Measurements from ENCODE around the gene EEPD1. TPM values are rescaled to one million over a fixed set of nuclear protein-coding genes. Genes with fewer than 3 reads are reported as not detected.

EEPD1 gene
- total RNA-seq, 1 experiment from 2014 or later, result 7.8 TPM

DNA sequence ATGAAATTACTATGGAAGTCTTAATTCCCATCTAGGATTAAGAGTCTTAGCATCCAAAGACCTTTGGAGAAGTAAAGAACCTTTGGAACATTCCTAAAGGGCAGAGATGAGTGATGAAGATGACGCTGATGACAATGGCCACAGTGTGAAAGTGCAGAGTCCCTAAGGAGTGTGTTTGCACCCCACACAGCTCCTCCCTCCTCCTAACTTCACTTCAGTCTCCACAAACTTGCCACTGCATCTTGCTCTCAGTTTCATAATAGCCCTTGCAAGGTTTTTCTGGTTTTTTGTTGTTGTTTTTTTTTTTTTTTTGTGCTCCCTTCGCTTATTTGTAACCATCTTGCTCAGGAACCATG, 119.1 kb downstream of the EEPD1 start:
- DNase-seq (ENCODE audit: low spot score) (no peak), ATAC-seq (no peak)
- TF ChIP-seq FOXK1 (CRISPR knock-in tag; IDR thresholded peaks at IDR 0.05), result no peak
- no peak for TF ChIP-seq ATF1 (CRISPR knock-in tag; IDR thresholded peaks at IDR 0.05)
- TF ChIP-seq ZNF219 (CRISPR knock-in tag; IDR thresholded peaks at IDR 0.05; ENCODE audit: borderline replicate concordance), result no peak
- no peak for TF ChIP-seq ELF4 (CRISPR knock-in tag; IDR thresholded peaks at IDR 0.05; ENCODE audit: low read depth)
- TF ChIP-seq, protein P1, sequence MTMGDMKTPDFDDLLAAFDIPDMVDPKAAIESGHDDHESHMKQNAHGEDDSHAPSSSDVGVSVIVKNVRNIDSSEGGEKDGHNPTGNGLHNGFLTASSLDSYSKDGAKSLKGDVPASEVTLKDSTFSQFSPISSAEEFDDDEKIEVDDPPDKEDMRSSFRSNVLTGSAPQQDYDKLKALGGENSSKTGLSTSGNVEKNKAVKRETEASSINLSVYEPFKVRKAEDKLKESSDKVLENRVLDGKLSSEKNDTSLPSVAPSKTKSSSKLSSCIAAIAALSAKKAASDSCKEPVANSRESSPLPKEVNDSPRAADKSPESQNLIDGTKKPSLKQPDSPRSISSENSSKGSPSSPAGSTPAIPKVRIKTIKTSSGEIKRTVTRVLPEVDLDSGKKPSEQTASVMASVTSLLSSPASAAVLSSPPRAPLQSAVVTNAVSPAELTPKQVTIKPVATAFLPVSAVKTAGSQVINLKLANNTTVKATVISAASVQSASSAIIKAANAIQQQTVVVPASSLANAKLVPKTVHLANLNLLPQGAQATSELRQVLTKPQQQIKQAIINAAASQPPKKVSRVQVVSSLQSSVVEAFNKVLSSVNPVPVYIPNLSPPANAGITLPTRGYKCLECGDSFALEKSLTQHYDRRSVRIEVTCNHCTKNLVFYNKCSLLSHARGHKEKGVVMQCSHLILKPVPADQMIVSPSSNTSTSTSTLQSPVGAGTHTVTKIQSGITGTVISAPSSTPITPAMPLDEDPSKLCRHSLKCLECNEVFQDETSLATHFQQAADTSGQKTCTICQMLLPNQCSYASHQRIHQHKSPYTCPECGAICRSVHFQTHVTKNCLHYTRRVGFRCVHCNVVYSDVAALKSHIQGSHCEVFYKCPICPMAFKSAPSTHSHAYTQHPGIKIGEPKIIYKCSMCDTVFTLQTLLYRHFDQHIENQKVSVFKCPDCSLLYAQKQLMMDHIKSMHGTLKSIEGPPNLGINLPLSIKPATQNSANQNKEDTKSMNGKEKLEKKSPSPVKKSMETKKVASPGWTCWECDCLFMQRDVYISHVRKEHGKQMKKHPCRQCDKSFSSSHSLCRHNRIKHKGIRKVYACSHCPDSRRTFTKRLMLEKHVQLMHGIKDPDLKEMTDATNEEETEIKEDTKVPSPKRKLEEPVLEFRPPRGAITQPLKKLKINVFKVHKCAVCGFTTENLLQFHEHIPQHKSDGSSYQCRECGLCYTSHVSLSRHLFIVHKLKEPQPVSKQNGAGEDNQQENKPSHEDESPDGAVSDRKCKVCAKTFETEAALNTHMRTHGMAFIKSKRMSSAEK (CRISPR knock-in tag; IDR thresholded peaks at IDR 0.05; ENCODE audit: borderline replicate concordance), result no peak
- TF ChIP-seq TEAD1 (CRISPR knock-in tag; IDR thresholded peaks at IDR 0.05), result no peak
- no peak for TF ChIP-seq ZNF671 (CRISPR knock-in tag; IDR thresholded peaks at IDR 0.05)
- TF ChIP-seq, protein P2, sequence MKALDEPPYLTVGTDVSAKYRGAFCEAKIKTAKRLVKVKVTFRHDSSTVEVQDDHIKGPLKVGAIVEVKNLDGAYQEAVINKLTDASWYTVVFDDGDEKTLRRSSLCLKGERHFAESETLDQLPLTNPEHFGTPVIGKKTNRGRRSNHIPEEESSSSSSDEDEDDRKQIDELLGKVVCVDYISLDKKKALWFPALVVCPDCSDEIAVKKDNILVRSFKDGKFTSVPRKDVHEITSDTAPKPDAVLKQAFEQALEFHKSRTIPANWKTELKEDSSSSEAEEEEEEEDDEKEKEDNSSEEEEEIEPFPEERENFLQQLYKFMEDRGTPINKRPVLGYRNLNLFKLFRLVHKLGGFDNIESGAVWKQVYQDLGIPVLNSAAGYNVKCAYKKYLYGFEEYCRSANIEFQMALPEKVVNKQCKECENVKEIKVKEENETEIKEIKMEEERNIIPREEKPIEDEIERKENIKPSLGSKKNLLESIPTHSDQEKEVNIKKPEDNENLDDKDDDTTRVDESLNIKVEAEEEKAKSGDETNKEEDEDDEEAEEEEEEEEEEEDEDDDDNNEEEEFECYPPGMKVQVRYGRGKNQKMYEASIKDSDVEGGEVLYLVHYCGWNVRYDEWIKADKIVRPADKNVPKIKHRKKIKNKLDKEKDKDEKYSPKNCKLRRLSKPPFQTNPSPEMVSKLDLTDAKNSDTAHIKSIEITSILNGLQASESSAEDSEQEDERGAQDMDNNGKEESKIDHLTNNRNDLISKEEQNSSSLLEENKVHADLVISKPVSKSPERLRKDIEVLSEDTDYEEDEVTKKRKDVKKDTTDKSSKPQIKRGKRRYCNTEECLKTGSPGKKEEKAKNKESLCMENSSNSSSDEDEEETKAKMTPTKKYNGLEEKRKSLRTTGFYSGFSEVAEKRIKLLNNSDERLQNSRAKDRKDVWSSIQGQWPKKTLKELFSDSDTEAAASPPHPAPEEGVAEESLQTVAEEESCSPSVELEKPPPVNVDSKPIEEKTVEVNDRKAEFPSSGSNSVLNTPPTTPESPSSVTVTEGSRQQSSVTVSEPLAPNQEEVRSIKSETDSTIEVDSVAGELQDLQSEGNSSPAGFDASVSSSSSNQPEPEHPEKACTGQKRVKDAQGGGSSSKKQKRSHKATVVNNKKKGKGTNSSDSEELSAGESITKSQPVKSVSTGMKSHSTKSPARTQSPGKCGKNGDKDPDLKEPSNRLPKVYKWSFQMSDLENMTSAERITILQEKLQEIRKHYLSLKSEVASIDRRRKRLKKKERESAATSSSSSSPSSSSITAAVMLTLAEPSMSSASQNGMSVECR (CRISPR knock-in tag; IDR thresholded peaks at IDR 0.05; ENCODE audit: borderline replicate concordance), result no peak
- no peak for TF ChIP-seq ZNF121 (CRISPR knock-in tag; IDR thresholded peaks at IDR 0.05)
- TF ChIP-seq, protein P3, sequence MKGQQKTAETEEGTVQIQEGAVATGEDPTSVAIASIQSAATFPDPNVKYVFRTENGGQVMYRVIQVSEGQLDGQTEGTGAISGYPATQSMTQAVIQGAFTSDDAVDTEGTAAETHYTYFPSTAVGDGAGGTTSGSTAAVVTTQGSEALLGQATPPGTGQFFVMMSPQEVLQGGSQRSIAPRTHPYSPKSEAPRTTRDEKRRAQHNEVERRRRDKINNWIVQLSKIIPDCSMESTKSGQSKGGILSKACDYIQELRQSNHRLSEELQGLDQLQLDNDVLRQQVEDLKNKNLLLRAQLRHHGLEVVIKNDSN (CRISPR knock-in tag; IDR thresholded peaks at IDR 0.05), result no peak
- no peak for TF ChIP-seq GTF2I (CRISPR knock-in tag; conservative IDR thresholded peaks at IDR 0.05)
- TF ChIP-seq, protein P4, sequence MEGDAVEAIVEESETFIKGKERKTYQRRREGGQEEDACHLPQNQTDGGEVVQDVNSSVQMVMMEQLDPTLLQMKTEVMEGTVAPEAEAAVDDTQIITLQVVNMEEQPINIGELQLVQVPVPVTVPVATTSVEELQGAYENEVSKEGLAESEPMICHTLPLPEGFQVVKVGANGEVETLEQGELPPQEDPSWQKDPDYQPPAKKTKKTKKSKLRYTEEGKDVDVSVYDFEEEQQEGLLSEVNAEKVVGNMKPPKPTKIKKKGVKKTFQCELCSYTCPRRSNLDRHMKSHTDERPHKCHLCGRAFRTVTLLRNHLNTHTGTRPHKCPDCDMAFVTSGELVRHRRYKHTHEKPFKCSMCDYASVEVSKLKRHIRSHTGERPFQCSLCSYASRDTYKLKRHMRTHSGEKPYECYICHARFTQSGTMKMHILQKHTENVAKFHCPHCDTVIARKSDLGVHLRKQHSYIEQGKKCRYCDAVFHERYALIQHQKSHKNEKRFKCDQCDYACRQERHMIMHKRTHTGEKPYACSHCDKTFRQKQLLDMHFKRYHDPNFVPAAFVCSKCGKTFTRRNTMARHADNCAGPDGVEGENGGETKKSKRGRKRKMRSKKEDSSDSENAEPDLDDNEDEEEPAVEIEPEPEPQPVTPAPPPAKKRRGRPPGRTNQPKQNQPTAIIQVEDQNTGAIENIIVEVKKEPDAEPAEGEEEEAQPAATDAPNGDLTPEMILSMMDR (IDR thresholded peaks at IDR 0.05), result no peak
- TF ChIP-seq PRRX2 (CRISPR knock-in tag; IDR thresholded peaks at IDR 0.05), result no peak
- no peak for TF ChIP-seq ZNF138 (CRISPR knock-in tag; conservative IDR thresholded peaks at IDR 0.05)
- TF ChIP-seq NR1H2 (CRISPR knock-in tag; IDR thresholded peaks at IDR 0.05), result no peak
- TF ChIP-seq, protein P5, sequence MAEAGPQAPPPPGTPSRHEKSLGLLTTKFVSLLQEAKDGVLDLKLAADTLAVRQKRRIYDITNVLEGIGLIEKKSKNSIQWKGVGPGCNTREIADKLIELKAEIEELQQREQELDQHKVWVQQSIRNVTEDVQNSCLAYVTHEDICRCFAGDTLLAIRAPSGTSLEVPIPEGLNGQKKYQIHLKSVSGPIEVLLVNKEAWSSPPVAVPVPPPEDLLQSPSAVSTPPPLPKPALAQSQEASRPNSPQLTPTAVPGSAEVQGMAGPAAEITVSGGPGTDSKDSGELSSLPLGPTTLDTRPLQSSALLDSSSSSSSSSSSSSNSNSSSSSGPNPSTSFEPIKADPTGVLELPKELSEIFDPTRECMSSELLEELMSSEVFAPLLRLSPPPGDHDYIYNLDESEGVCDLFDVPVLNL (CRISPR knock-in tag; IDR thresholded peaks at IDR 0.05; ENCODE audit: borderline replicate concordance, low read depth), result no peak
- TF ChIP-seq ZNF263 (CRISPR knock-in tag; IDR thresholded peaks at IDR 0.05; ENCODE audit: low read depth), result no peak
- TF ChIP-seq, protein P6, sequence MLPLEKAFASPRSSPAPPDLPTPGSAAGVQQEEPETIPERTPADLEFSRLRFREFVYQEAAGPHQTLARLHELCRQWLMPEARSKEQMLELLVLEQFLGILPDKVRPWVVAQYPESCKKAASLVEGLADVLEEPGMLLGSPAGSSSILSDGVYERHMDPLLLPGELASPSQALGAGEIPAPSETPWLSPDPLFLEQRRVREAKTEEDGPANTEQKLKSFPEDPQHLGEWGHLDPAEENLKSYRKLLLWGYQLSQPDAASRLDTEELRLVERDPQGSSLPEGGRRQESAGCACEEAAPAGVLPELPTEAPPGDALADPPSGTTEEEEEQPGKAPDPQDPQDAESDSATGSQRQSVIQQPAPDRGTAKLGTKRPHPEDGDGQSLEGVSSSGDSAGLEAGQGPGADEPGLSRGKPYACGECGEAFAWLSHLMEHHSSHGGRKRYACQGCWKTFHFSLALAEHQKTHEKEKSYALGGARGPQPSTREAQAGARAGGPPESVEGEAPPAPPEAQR (CRISPR knock-in tag; IDR thresholded peaks at IDR 0.05), result no peak
- ChIA-PET POLR2A (interaction anchor here (0.7 kb wide), 1 partner anchor 14 kb away, joined by 9 read pairs; no protein-coding TSS in a partner anchor), CTCF (interaction anchor here (0.6 kb wide), 1 partner anchor 20 kb away, joined by 3 read pairs; no protein-coding TSS in a partner anchor)
- Mint-ChIP-seq H3K36me3 (no peaks in the 10 kb centered on the region), H3K9me3 (peaks cover 5% of the 10 kb centered on the region), H3K4me1 (peaks cover 46% of the 10 kb centered on the region), H3K27me3 (ENCODE audit: low read depth) (no peaks in the 10 kb centered on the region), H3K4me3 (no peak overlapping the region), H3K27ac (no peak overlapping the region)
